Transverse colon (tissue), 4 donors: ENCODE data around the gene MPV17L.

ENCODE experiments used
- EP300 ChIP-seq: sonication (generic); formaldehyde crosslinking; IDR thresholded peaks from one replicate; pipeline ENCODE4 v1.6.1; 2017; ENCODE audit warnings: antibody characterized with exemption, low read depth
- POLR2A ChIP-seq: fragments of 450-650 bp; IDR thresholded peaks from one replicate; pipeline ENCODE4 v1.6.1; 2016; ENCODE audit warnings: antibody characterized with exemption, mild to moderate bottlenecking, moderate library complexity
- POLR2AphosphoS5 ChIP-seq, 3 donors: sonication (generic); formaldehyde crosslinking; IDR thresholded peaks; one replicate each; pipeline ENCODE4 v1.6.1; 2016; ENCODE audit warnings: antibody characterized with exemption in 3 of 3
- TF ChIP-seq, protein P1 (sequence below), 5 experiments: fragments of 200-600 bp in 3 of 5; fragments of 450-650 bp in 2 of 5; sonication (generic) in 3 of 5; IDR thresholded peaks; 1 replicate in 2 of 5; 2 replicates in 3 of 5; pipeline ENCODE4 v1.5.1; 2016 to 2017; ENCODE audit warnings: antibody characterized with exemption in 5 of 5, inconsistent platforms in 3 of 5, mild to moderate bottlenecking in 2 of 5, moderate library complexity in 1 of 5

- TF ChIP-seq, protein P1, sequence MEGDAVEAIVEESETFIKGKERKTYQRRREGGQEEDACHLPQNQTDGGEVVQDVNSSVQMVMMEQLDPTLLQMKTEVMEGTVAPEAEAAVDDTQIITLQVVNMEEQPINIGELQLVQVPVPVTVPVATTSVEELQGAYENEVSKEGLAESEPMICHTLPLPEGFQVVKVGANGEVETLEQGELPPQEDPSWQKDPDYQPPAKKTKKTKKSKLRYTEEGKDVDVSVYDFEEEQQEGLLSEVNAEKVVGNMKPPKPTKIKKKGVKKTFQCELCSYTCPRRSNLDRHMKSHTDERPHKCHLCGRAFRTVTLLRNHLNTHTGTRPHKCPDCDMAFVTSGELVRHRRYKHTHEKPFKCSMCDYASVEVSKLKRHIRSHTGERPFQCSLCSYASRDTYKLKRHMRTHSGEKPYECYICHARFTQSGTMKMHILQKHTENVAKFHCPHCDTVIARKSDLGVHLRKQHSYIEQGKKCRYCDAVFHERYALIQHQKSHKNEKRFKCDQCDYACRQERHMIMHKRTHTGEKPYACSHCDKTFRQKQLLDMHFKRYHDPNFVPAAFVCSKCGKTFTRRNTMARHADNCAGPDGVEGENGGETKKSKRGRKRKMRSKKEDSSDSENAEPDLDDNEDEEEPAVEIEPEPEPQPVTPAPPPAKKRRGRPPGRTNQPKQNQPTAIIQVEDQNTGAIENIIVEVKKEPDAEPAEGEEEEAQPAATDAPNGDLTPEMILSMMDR (IDR thresholded peaks at IDR 0.05) = no peak
- TF ChIP-seq POLR2AphosphoS5 (IDR thresholded peaks at IDR 0.05) (no peak), POLR2A (no peak), EP300 (no peak)
Measured at GRCh38 chr16:15450624-15451023, 55.1 kb downstream of the MPV17L start.
